Natural killer cell treated with Interleukin-12 subunit alpha and Interleukin-12 subunit beta and Interleukin-15 and Interleukin-18, amount 100 ng/mL, for 72 hours (primary cell): Measurements from ENCODE around the gene IQGAP2. TPM values are rescaled to one million over a fixed set of nuclear protein-coding genes. Genes with fewer than 3 reads are reported as not detected.
"Not testable (repeated sequence)": the region's sequence is repeated elsewhere in the genome, so short reads cannot be mapped to it uniquely, and the experiment has no call there.

Experiments
- ATAC-seq, 2 donors: fragments of 150-1000 bp; cut with Tn5 transposase in 1 of 2; sonication (Bioruptor Pico), chemical (Tn5 transposase) in 1 of 2; 2 replicates each; pipeline ENCODE4 v1.10.0; 2021
- DNase-seq: peaks from one replicate; pipeline ENCODE4 v3.0.0; 2022; ENCODE audit warnings: low spot score
- H3K27ac Mint-ChIP-seq, 2 donors: 1 replicate in 1 of 2; 2 replicates in 1 of 2; pipeline ENCODE4 v1.8.0; 2022; ENCODE audit warnings: mixed read lengths in 2 of 2, mild to moderate bottlenecking in 1 of 2, moderate library complexity in 1 of 2
- H3K27me3 Mint-ChIP-seq, 2 donors: 1 replicate in 1 of 2; 2 replicates in 1 of 2; pipeline ENCODE4 v1.8.0; 2022; ENCODE audit warnings: mixed read lengths in 2 of 2
- H3K36me3 Mint-ChIP-seq: one replicate; pipeline ENCODE4 v1.8.0; 2022; ENCODE audit warnings: mixed read lengths
- H3K4me1 Mint-ChIP-seq, 2 donors: 1 replicate in 1 of 2; 2 replicates in 1 of 2; pipeline ENCODE4 v1.8.0; 2022; ENCODE audit warnings: low read depth in 2 of 2, mixed read lengths in 2 of 2, mild to moderate bottlenecking in 1 of 2
- H3K4me3 Mint-ChIP-seq: one replicate; pipeline ENCODE4 v1.8.0; 2022; ENCODE audit warnings: mixed read lengths
- H3K9me3 Mint-ChIP-seq: 2 replicates; pipeline ENCODE4 v1.8.0; 2022; ENCODE audit warnings: mixed read lengths
- total RNA-seq, 2 donors: library from RNA; stranded (reverse); gene quantifications; one replicate each; pipeline ENCODE4 v1.2.3, GENCODE V29; 2022

IQGAP2 gene, protein sequence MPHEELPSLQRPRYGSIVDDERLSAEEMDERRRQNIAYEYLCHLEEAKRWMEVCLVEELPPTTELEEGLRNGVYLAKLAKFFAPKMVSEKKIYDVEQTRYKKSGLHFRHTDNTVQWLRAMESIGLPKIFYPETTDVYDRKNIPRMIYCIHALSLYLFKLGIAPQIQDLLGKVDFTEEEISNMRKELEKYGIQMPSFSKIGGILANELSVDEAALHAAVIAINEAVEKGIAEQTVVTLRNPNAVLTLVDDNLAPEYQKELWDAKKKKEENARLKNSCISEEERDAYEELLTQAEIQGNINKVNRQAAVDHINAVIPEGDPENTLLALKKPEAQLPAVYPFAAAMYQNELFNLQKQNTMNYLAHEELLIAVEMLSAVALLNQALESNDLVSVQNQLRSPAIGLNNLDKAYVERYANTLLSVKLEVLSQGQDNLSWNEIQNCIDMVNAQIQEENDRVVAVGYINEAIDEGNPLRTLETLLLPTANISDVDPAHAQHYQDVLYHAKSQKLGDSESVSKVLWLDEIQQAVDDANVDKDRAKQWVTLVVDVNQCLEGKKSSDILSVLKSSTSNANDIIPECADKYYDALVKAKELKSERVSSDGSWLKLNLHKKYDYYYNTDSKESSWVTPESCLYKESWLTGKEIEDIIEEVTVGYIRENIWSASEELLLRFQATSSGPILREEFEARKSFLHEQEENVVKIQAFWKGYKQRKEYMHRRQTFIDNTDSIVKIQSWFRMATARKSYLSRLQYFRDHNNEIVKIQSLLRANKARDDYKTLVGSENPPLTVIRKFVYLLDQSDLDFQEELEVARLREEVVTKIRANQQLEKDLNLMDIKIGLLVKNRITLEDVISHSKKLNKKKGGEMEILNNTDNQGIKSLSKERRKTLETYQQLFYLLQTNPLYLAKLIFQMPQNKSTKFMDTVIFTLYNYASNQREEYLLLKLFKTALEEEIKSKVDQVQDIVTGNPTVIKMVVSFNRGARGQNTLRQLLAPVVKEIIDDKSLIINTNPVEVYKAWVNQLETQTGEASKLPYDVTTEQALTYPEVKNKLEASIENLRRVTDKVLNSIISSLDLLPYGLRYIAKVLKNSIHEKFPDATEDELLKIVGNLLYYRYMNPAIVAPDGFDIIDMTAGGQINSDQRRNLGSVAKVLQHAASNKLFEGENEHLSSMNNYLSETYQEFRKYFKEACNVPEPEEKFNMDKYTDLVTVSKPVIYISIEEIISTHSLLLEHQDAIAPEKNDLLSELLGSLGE (N-terminal part only)
- total RNA-seq: 100 to 1,000 TPM; 104 to 111 TPM

- H3K36me3 Mint-ChIP-seq: no peaks in the 10 kb centered on the region
- H3K27me3 Mint-ChIP-seq: no peaks in the 10 kb centered on the region
- DNase-seq (peak; percentile 93), ATAC-seq (peak; percentile 78 to 86)
- H3K9me3 Mint-ChIP-seq: no peaks in the 10 kb centered on the region
- peaks cover 58 to 66% of the 10 kb centered on the region in 2 donors for H3K4me1 Mint-ChIP-seq
- H3K4me3 Mint-ChIP-seq: peak within 1 kb of the TSS; percentile 97
- H3K27ac Mint-ChIP-seq: peak within 1 kb of the TSS; percentile 92 to 94
Measured at GRCh38 chr5:76402886-76403765, at the start of gene IQGAP2. Gene IQGAP2 (plus strand): TSS chr5:76403285. CDS start chr5:76403546, 261 bp downstream.

DNA sequence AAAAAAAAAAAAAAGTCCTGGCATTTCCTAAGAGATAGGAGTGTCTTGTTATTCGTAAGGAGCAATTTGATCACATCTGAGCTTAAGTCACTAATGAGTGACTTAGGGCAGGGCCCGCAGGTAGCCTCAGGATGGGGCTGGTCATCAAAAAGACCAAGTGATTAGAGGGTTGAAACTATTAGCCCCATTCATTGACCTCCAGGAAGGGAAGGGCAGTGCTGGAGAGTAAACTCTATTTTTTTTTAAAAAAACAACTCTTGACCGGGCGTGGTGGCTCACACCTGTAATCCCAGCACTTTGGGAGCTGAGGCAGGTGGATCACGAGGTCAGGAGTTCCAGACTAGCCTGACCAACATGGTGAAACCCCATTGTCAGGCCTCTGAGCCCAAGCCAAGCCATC is 46.2 kb upstream of the IQGAP2 start:
- Mint-ChIP-seq H3K27ac (no peak overlapping the region), H3K27me3 (no peaks in the 10 kb centered on the region), H3K36me3 (no peaks in the 10 kb centered on the region), H3K9me3 (no peaks in the 10 kb centered on the region), H3K4me1 (peaks cover 7 to 15% of the 10 kb centered on the region in 2 donors), H3K4me3 (no peak overlapping the region)
- DNase-seq (no peak), ATAC-seq (no peak)

- Mint-ChIP-seq H3K36me3 (no peaks in the 10 kb centered on the region), H3K4me3 (no peak overlapping the region), H3K4me1 (peaks cover 16 to 22% of the 10 kb centered on the region in 2 donors), H3K27me3 (no peaks in the 10 kb centered on the region), H3K9me3 (no peaks in the 10 kb centered on the region), H3K27ac (peak overlapping the region; percentile 62 to 69)
- peak in 1 of 2 donors; percentile 50 for ATAC-seq
- no peak for DNase-seq
Measured at GRCh38 chr5:76363352-76364225, 39.5 kb upstream of the IQGAP2 start.

GRCh38 chr5:76364226-76364589 is 38.9 kb upstream of the IQGAP2 start:
- ATAC-seq: no peak
- no peaks in the 10 kb centered on the region for H3K36me3 Mint-ChIP-seq
- H3K4me3 Mint-ChIP-seq: no peak overlapping the region
- peak overlapping the region in 1 of 2 donors; percentile 69 for H3K27ac Mint-ChIP-seq
- DNase-seq: no peak
- H3K27me3 Mint-ChIP-seq: no peaks in the 10 kb centered on the region
- peaks cover 22 to 27% of the 10 kb centered on the region in 2 donors for H3K4me1 Mint-ChIP-seq
- H3K9me3 Mint-ChIP-seq: no peaks in the 10 kb centered on the region

GRCh38 chr5:76365561-76365960 is 37.5 kb upstream of the IQGAP2 start:
- ATAC-seq (no peak), DNase-seq (no peak)
- Mint-ChIP-seq H3K4me1 (peaks cover 19 to 27% of the 10 kb centered on the region in 2 donors), H3K9me3 (no peaks in the 10 kb centered on the region), H3K4me3 (no peak overlapping the region), H3K36me3 (no peaks in the 10 kb centered on the region), H3K27me3 (no peaks in the 10 kb centered on the region), H3K27ac (peak overlapping the region in 1 of 2 donors; percentile 27)

- H3K36me3 Mint-ChIP-seq: no peaks in the 10 kb centered on the region
- H3K27me3 Mint-ChIP-seq: no peaks in the 10 kb centered on the region
- peak overlapping the region in 1 of 2 donors; percentile 13 for H3K27ac Mint-ChIP-seq
- H3K4me1 Mint-ChIP-seq: peaks cover 12 to 22% of the 10 kb centered on the region in 2 donors
- H3K4me3 Mint-ChIP-seq: no peak overlapping the region
- ATAC-seq (no peak), DNase-seq (no peak)
- H3K9me3 Mint-ChIP-seq: no peaks in the 10 kb centered on the region
Measured at GRCh38 chr5:76366596-76366995, 36.5 kb upstream of the IQGAP2 start.

GRCh38 chr5:76367623-76368371 is 35.3 kb upstream of the IQGAP2 start:
- peak overlapping the region; percentile 26 to 71 for H3K27ac Mint-ChIP-seq
- H3K4me3 Mint-ChIP-seq: no peak overlapping the region

GRCh38 chr5:76368941-76369340 is 34.1 kb upstream of the IQGAP2 start:
- Mint-ChIP-seq H3K27me3 (no peaks in the 10 kb centered on the region), H3K9me3 (no peaks in the 10 kb centered on the region), H3K27ac (no peak overlapping the region), H3K4me1 (peaks cover 6 to 26% of the 10 kb centered on the region in 2 donors), H3K4me3 (no peak overlapping the region), H3K36me3 (no peaks in the 10 kb centered on the region)
- no peak for DNase-seq
- no peak for ATAC-seq

More at GRCh38 chr5:76367623-76368371, 35.3 kb upstream of the IQGAP2 start:
- no peaks in the 10 kb centered on the region for H3K27me3 Mint-ChIP-seq
- H3K9me3 Mint-ChIP-seq: no peaks in the 10 kb centered on the region
- peak; percentile 90 to 94 for ATAC-seq
- DNase-seq: no peak
- no peaks in the 10 kb centered on the region for H3K36me3 Mint-ChIP-seq
- H3K4me1 Mint-ChIP-seq: peaks cover 10 to 23% of the 10 kb centered on the region in 2 donors

DNA sequence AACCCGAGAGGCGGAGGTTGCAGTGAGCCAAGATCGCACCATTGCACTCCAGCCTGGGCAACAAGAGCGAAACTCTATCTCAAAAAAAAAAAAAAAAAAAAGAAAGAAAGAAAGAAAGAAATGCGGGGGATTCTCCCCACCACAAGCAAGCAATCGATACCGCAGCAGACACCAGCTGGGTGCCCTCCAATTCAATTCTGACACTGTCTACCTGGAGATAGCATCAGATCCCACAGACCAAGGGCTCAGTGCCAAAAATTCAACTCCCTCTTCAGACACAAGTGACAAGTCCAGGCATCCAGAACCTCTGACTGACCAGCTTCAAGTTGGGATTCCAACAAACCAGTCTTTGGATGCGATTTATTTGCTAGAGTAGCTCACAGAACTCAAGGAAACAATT is 33.4 kb upstream of the IQGAP2 start:
- H3K27me3 Mint-ChIP-seq, DNase-seq, H3K27ac Mint-ChIP-seq, H3K4me3 Mint-ChIP-seq, ATAC-seq, H3K9me3 Mint-ChIP-seq, H3K36me3 Mint-ChIP-seq: not testable (repeated sequence)
- peaks cover 6 to 24% of the 10 kb centered on the region in 2 donors for H3K4me1 Mint-ChIP-seq

DNA sequence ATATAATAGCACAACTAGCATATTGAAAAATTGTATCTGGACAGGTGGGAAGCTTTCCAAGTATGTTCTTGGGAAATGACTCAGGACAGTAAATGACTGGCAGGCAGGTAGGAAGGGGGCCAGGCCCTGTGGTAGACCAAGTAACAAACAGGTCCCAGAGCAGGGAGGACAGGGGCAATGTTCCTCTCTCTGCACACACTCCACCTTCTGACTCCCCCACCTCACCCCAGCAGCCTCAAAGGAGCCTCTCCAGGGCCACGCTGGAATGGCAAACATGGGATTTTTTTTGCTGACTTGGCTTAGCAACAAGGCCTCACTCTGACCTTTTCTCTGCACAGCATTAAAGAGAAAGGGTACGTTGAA is 31.1 kb upstream of the IQGAP2 start:
- H3K4me3 Mint-ChIP-seq: no peak overlapping the region
- DNase-seq (no peak), ATAC-seq (no peak)
- no peaks in the 10 kb centered on the region for H3K27me3 Mint-ChIP-seq
- no peaks in the 10 kb centered on the region for H3K9me3 Mint-ChIP-seq
- H3K4me1 Mint-ChIP-seq: peaks cover 6 to 24% of the 10 kb centered on the region in 2 donors
- H3K27ac Mint-ChIP-seq: no peak overlapping the region
- H3K36me3 Mint-ChIP-seq: no peaks in the 10 kb centered on the region

DNA sequence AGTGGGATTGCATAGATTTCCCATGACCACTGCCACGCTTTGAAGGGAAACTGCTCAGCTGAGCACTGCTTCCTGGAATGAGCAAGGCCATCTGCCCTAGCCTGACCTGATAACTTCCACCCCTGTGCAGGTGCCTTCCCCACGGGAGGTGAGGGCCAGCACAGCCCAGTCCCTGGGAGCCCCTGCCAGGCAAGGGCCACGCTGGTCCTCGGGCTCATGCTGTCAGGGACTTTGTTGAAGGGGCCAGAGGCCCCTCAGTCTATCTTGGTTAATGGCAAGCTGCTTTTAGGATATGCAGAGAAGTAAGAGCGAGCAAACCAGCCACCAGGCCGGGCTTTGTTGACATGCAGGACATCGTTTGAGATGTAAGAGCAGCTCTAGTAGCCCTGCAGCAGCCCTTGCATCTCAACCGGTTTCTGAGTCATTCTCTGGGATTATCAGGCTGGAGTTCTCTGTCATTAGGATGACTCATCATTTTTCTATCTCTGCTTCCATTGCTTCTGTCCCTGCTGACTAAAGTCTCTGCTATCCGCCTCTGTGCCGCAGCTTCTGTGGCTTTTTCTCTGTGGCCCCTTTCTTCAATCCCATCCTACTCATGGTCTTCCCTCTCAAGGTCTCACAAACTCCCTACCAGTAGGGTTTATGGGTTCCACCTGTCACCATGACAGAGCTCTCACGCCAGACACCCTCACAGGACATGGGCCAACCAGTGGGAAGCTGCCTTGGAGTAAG is 30.6 kb upstream of the IQGAP2 start:
- no peak overlapping the region for H3K4me3 Mint-ChIP-seq
- DNase-seq (no peak), ATAC-seq (no peak)
- no peaks in the 10 kb centered on the region for H3K27me3 Mint-ChIP-seq
- H3K27ac Mint-ChIP-seq: peak overlapping the region in 1 of 2 donors; percentile 15
- no peaks in the 10 kb centered on the region for H3K9me3 Mint-ChIP-seq
- no peaks in the 10 kb centered on the region for H3K36me3 Mint-ChIP-seq
- peaks cover 6 to 20% of the 10 kb centered on the region in 2 donors for H3K4me1 Mint-ChIP-seq
